ENCODE results near the gene C4orf17. TPM values are rescaled to one million over a fixed set of nuclear protein-coding genes. Genes with fewer than 3 reads are reported as not detected.

Gene C4orf17
- polyA plus RNA-seq, 1 experiment = not detected

GRCh38 chr4:99536848-99537247 lies 26.0 kb downstream of the C4orf17 start:
- DNase-seq (ENCODE audit: low read depth) = no peak
- H3K4me3 ChIP-seq (ENCODE audit: low read depth, low read length) = no peak overlapping the region
- ChIA-PET CTCF (interaction anchor here (1.0 kb wide), 1 partner anchor 16 kb away, joined by 3 read pairs; no protein-coding TSS in a partner anchor), POLR2A (no interaction called here)
- TF ChIP-seq CTCF (IDR thresholded peaks at IDR 0.05; ENCODE audit: insufficient read depth, low read depth, low read length) = no peak
- no peaks in the 10 kb centered on the region for H3K27me3 ChIP-seq (ENCODE audit: control insufficient read depth, insufficient read depth, low read length)
- H3K36me3 ChIP-seq (ENCODE audit: control insufficient read depth, insufficient read depth, low read length) = no peaks in the 10 kb centered on the region

- POLR2A ChIA-PET = no interaction called here
- no peaks in the 10 kb centered on the region for H3K27me3 ChIP-seq (ENCODE audit: control insufficient read depth, insufficient read depth, low read length)
- no peak for TF ChIP-seq CTCF (IDR thresholded peaks at IDR 0.05; ENCODE audit: insufficient read depth, low read depth, low read length)
- H3K36me3 ChIP-seq (ENCODE audit: control insufficient read depth, insufficient read depth, low read length) = no peaks in the 10 kb centered on the region
- no peak for DNase-seq (ENCODE audit: low read depth)
- CTCF ChIA-PET = no interaction called here
- H3K4me3 ChIP-seq (ENCODE audit: low read depth, low read length) = no peak overlapping the region
Measured at GRCh38 chr4:99537674-99538073, 26.9 kb downstream of the C4orf17 start.

GRCh38 chr4:99540277-99540939 lies 29.6 kb downstream of the C4orf17 start:
- DNase-seq (ENCODE audit: low read depth) = no peak
- POLR2A ChIA-PET = no interaction called here
- H3K36me3 ChIP-seq (ENCODE audit: control insufficient read depth, insufficient read depth, low read length) = no peaks in the 10 kb centered on the region
- no peak for TF ChIP-seq CTCF (IDR thresholded peaks at IDR 0.05; ENCODE audit: insufficient read depth, low read depth, low read length)
- no peak overlapping the region for H3K4me3 ChIP-seq (ENCODE audit: low read depth, low read length)
- no peaks in the 10 kb centered on the region for H3K27me3 ChIP-seq (ENCODE audit: control insufficient read depth, insufficient read depth, low read length)
- CTCF ChIA-PET = no interaction called here

- no peak for TF ChIP-seq CTCF (IDR thresholded peaks at IDR 0.05; ENCODE audit: insufficient read depth, low read depth, low read length)
- Histone ChIP-seq H3K4me3 (ENCODE audit: low read depth, low read length) (no peak overlapping the region), H3K27me3 (ENCODE audit: control insufficient read depth, insufficient read depth, low read length) (no peaks in the 10 kb centered on the region), H3K36me3 (ENCODE audit: control insufficient read depth, insufficient read depth, low read length) (no peaks in the 10 kb centered on the region)
- DNase-seq (ENCODE audit: low read depth) = no peak
- ChIA-PET CTCF (interaction anchor here (0.7 to 1.6 kb wide), 2 partner anchors 16 to 19 kb away, joined by 3 read pairs; no protein-coding TSS in a partner anchor), POLR2A (no interaction called here)
Measured at GRCh38 chr4:99552872-99553271, 42.1 kb downstream of the C4orf17 start.

- Histone ChIP-seq H3K36me3 (ENCODE audit: control insufficient read depth, insufficient read depth, low read length) (no peaks in the 10 kb centered on the region), H3K27me3 (ENCODE audit: control insufficient read depth, insufficient read depth, low read length) (no peaks in the 10 kb centered on the region), H3K4me3 (ENCODE audit: low read depth, low read length) (peak within 1 kb of the TSS; percentile 67)
- peak; percentile 82 for DNase-seq (ENCODE audit: low read depth)
- CTCF ChIA-PET = interaction anchor here (1.3 to 2.7 kb wide), 3 partner anchors 245 to 385 kb away, joined by 4 to 19 read pairs (median 4); no protein-coding TSS in a partner anchor
- POLR2A ChIA-PET = interaction anchor here (0.5 to 0.6 kb wide), 3 partner anchors 13 to 602 kb away, joined by 3 to 5 read pairs (median 3); no protein-coding TSS in a partner anchor
- TF ChIP-seq CTCF (IDR thresholded peaks at IDR 0.05; ENCODE audit: insufficient read depth, low read depth, low read length) = no peak
Measured at GRCh38 chr4:99563310-99564186, 52.7 kb downstream of the C4orf17 start, which contains the start of gene TRMT10A. TRMT10A (minus strand) TSS chr4:99564039; CDS start chr4:99559338, 4,701 bp downstream.

All from BJ (cell line).